Measurements from ENCODE around the gene ARIH2. TPM values are rescaled to one million over a fixed set of nuclear protein-coding genes. Genes with fewer than 3 reads are reported as not detected.

Gene ARIH2
- total and polyA plus RNA-seq, 2 donors (not counting 3 experiments of a cell fraction or from before 2014, with no cell fraction given): 59.7 to 85.5 TPM

DNA sequence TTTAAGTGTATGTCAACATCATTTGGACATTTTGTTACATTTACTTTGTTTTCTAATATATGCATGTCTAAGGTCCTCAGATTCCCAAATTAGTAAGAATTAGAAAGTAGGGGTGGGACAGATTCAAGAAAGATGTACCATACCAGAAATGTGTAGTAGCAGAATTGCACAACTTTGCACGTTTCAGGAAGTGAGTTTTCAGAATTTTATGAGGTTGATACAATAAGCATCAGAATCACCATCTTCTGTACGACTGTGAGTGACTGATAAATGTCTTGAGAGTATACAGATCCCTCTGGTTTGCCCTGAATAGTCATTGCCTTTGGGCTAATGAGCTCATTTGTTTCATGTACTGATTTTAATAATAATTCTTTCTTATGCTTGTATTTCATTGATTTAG lies 9.3 kb downstream of the ARIH2 start:
- CTCF ChIA-PET: interaction anchor here (1.5 to 3.9 kb wide), 3 partner anchors 9 to 77 kb away, joined by 3 to 31 read pairs (median 9); partner anchors contain the start of gene ARIH2
- Histone ChIP-seq H3K27me3 (ENCODE audit: control insufficient read depth in 2 of 2, insufficient read depth in 2 of 2, low read length in 2 of 2) (no peaks in the 10 kb centered on the region), H3K4me2 (ENCODE audit: insufficient read depth, low read length) (peak overlapping the region; percentile 66), H3K4me3 (replicated peaks in 1 of 3; ENCODE audit: insufficient read depth in 1 of 3, low read depth in 1 of 3, low read length in 3 of 3) (peak overlapping the region in 1 of 3 experiments; percentile 21), H3K9me3 (replicated peaks; ENCODE audit: control insufficient read depth, insufficient read depth, low read length) (no peaks in the 10 kb centered on the region), H3K9ac (replicated peaks; ENCODE audit: extremely low read depth, insufficient read depth, low read length) (no peak overlapping the region), H3K4me1 (ENCODE audit: control insufficient read depth, extremely low read depth, insufficient read depth, low read length) (peaks cover 41% of the 10 kb centered on the region), H3K79me2 (ENCODE audit: control insufficient read depth, insufficient read depth, low read length) (peaks cover 84% of the 10 kb centered on the region), H4K20me1 (replicated peaks; ENCODE audit: control insufficient read depth, extremely low read depth, insufficient read depth, low read length) (peaks cover 13% of the 10 kb centered on the region), H3K9me1 (replicated peaks; ENCODE audit: control insufficient read depth, extremely low read depth, insufficient read depth, low read length) (no peaks in the 10 kb centered on the region), H3K27ac (ENCODE audit: insufficient read depth, low read depth, low read length) (peak overlapping the region; percentile 30), H2AFZ (ENCODE audit: low read depth, low read length) (no peak overlapping the region), H3K36me3 (ENCODE audit: control insufficient read depth in 2 of 2, extremely low read depth in 1 of 2, insufficient read depth in 2 of 2, low read length in 2 of 2) (peaks cover 4 to 10% of the 10 kb centered on the region in 2 experiments)
- dilution Hi-C loops (cut with MboI; ENCODE audit: extremely low pct_ligation_motif_present, low sequenced_read_pairs): no loop called here
- no TSS peak for BruUV-seq (replicated peaks)
- DNase-seq (ENCODE audit: low read depth, low spot score): no peak
- TF ChIP-seq JUN (IDR thresholded peaks at IDR 0.05; ENCODE audit: borderline replicate concordance, insufficient read depth, insufficient read length, low read depth) (no peak), POLR2AphosphoS5 (IDR thresholded peaks at IDR 0.05; ENCODE audit: insufficient read depth, low read depth, low read length) (no peak), EZH2 (IDR thresholded peaks at IDR 0.05; ENCODE audit: borderline replicate concordance, low read depth, low read length, severe bottlenecking) (no peak), GATA2 (IDR thresholded peaks at IDR 0.05; ENCODE audit: insufficient read depth, insufficient read length, low read depth, low read length) (no peak), MYC (IDR thresholded peaks at IDR 0.05; ENCODE audit: low read depth, low read length) (no peak), FOS (IDR thresholded peaks at IDR 0.05; ENCODE audit: borderline replicate concordance, insufficient read depth, low read length) (no peak), POLR2A (IDR thresholded peaks at IDR 0.05; ENCODE audit: low read depth, low read length) (no peak)
- TF ChIP-seq, protein P1, sequence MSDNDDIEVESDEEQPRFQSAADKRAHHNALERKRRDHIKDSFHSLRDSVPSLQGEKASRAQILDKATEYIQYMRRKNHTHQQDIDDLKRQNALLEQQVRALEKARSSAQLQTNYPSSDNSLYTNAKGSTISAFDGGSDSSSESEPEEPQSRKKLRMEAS (IDR thresholded peaks at IDR 0.05; ENCODE audit: insufficient read depth, insufficient read length): no peak
- TF ChIP-seq, protein P2, sequence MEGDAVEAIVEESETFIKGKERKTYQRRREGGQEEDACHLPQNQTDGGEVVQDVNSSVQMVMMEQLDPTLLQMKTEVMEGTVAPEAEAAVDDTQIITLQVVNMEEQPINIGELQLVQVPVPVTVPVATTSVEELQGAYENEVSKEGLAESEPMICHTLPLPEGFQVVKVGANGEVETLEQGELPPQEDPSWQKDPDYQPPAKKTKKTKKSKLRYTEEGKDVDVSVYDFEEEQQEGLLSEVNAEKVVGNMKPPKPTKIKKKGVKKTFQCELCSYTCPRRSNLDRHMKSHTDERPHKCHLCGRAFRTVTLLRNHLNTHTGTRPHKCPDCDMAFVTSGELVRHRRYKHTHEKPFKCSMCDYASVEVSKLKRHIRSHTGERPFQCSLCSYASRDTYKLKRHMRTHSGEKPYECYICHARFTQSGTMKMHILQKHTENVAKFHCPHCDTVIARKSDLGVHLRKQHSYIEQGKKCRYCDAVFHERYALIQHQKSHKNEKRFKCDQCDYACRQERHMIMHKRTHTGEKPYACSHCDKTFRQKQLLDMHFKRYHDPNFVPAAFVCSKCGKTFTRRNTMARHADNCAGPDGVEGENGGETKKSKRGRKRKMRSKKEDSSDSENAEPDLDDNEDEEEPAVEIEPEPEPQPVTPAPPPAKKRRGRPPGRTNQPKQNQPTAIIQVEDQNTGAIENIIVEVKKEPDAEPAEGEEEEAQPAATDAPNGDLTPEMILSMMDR (IDR thresholded peaks at IDR 0.05; ENCODE audit: extremely low read depth in 1 of 2, insufficient read depth in 1 of 2, low read depth in 1 of 2, low read length in 2 of 2): no peak
- POLR2A ChIA-PET: interaction anchor here (1.2 kb wide), 1 partner anchor 94 kb away, joined by 5 read pairs; the partner anchor contains the start of gene NDUFAF3
- no peak for FAIRE-seq
- intact Hi-C loops (cut with micrococcal nuclease): no loop called here

Data from endothelial cell of umbilical vein (primary cell).